K562 (cell line): ENCODE data around the gene RAB26. TPM values are rescaled to one million over a fixed set of nuclear protein-coding genes. Genes with fewer than 3 reads are reported as not detected.

Experiments
- BRF1 ChIP-seq: IDR thresholded peaks from 3 replicates; pipeline ENCODE4 v1.6.1; 2011; ENCODE audit warnings: borderline replicate concordance, mild to moderate bottlenecking; ENCODE audit not compliant: insufficient read length; ENCODE audit errors: extremely low read depth
- CBFA2T3 ChIP-seq: fragments of 450-650 bp; IDR thresholded peaks from 2 replicates; pipeline ENCODE4 v1.6.1; 2017
- CBX3 ChIP-seq, 2 experiments: IDR thresholded peaks; 1 replicate in 1 of 2; 2 replicates in 1 of 2; pipeline ENCODE4 v1.6.1; 2012; ENCODE audit warnings: inconsistent platforms in 2 of 2, low read length in 2 of 2, borderline replicate concordance in 1 of 2, control low read depth in 1 of 2
- DNMT1 ChIP-seq: fragments of 450-650 bp; IDR thresholded peaks from 2 replicates; pipeline ENCODE4 v1.6.1; 2016; ENCODE audit warnings: antibody characterized with exemption, mild to moderate bottlenecking
- FOXP1 ChIP-seq: sonication (generic); formaldehyde crosslinking; IDR thresholded peaks from 2 replicates; pipeline ENCODE4 v1.8.0; 2022; ENCODE audit warnings: mild to moderate bottlenecking, missing genetic modification reagents
- FUS ChIP-seq: fragments of 200-400 bp; formaldehyde crosslinking; optimal IDR thresholded peaks from 2 replicates; pipeline ENCODE3; 2017; ENCODE audit warnings: low read depth, low read length
- HMG20B ChIP-seq: fragments of 250-450 bp; sonication (Bioruptor Pico); IDR thresholded peaks from 2 replicates; pipeline ENCODE4 v1.5.0; 2021; ENCODE audit warnings: mild to moderate bottlenecking
- HNRNPL ChIP-seq: fragments of 200-400 bp; formaldehyde crosslinking; IDR thresholded peaks from 2 replicates; pipeline ENCODE4 v1.6.1; 2017; ENCODE audit warnings: low read depth, mild to moderate bottlenecking, low read length
- HOXB6 ChIP-seq: fragments of 250-450 bp; sonication (Bioruptor Pico); IDR thresholded peaks from 2 replicates; pipeline ENCODE4 v1.5.1; 2022; ENCODE audit warnings: mild to moderate bottlenecking, borderline replicate concordance
- JUN ChIP-seq, 2 experiments: sonication (generic) in 1 of 2; formaldehyde crosslinking in 1 of 2; IDR thresholded peaks; 2 replicates each; pipeline versions ENCODE4 v1.6.1 to v1.8.0; 2012 to 2022; ENCODE audit warnings: borderline replicate concordance in 2 of 2, mild to moderate bottlenecking in 2 of 2, improper control_type of control experiment in 1 of 2, low read depth in 1 of 2, low read length in 1 of 2, missing genetic modification reagents in 1 of 2
- LEF1 ChIP-seq: fragments of 450-650 bp; IDR thresholded peaks from 2 replicates; pipeline ENCODE4 v1.6.1; 2016; ENCODE audit warnings: mild to moderate bottlenecking
- MAFG ChIP-seq: fragments of 450-650 bp; conservative IDR thresholded peaks from 2 replicates; pipeline ENCODE4 v1.6.1; 2016; ENCODE audit warnings: missing genetic modification characterization, missing compliant biosample characterization
- MEIS2 ChIP-seq: fragments of 450-650 bp; IDR thresholded peaks from 2 replicates; pipeline ENCODE4 v1.6.1; 2014; ENCODE audit warnings: mild to moderate bottlenecking; ENCODE audit not compliant: partially characterized antibody
- POLR2A ChIP-seq: fragments of 450-650 bp; conservative IDR thresholded peaks from 2 replicates; pipeline ENCODE4 v1.6.1; 2016
- SMAD4 ChIP-seq: fragments of 250-450 bp; sonication (Bioruptor Pico); conservative IDR thresholded peaks from 2 replicates; pipeline ENCODE4 v1.8.0; 2021; ENCODE audit warnings: inconsistent platforms, mild to moderate bottlenecking, moderate library complexity
- TCF15 ChIP-seq: fragments of 250-450 bp; sonication (Bioruptor Pico); IDR thresholded peaks from 2 replicates; pipeline ENCODE4 v1.8.0; 2022; ENCODE audit warnings: moderate library complexity, mild to moderate bottlenecking, inconsistent platforms
- ZNF143 ChIP-seq: sonication (generic); formaldehyde crosslinking; IDR thresholded peaks from 2 replicates; pipeline ENCODE4 v1.9.0; 2022; ENCODE audit warnings: mild to moderate bottlenecking, missing genetic modification reagents
- ZNF766 ChIP-seq: fragments of 200-800 bp; sonication (Bioruptor generic); conservative IDR thresholded peaks from 2 replicates; pipeline ENCODE4 v1.6.1; 2016; ENCODE audit warnings: missing genetic modification characterization, missing compliant biosample characterization
- polyA plus RNA-seq, 8 experiments: library from polyadenylated mRNA; depleted of rRNA in 4 of 8; stranded (reverse) in 5 of 8; unstranded in 3 of 8; fragments of >200 nt; fragmentation: Nextera tagmentation in 2 of 8; fragmentation: Illumina TruSeq in 1 of 8; extraction: Ambion mirVana in 2 of 8; extraction: Trizol in 1 of 8; gene quantifications; 2 replicates each; pipeline versions ENCODE4 v1.2.1 to v1.2.3, GENCODE V29; 2011 to 2014; ENCODE audit warnings: inconsistent platforms in 1 of 8, missing spikeins in 1 of 8
- total RNA-seq, 7 experiments: library from RNA; depleted of rRNA in 6 of 7; stranded (reverse); fragments of >200 nt in 6 of 7; fragmentation: Illumina TruSeq in 2 of 7; extraction: Trizol in 2 of 7; gene quantifications; 2 replicates each; pipeline versions ENCODE4 v1.2.1 to v1.2.3, GENCODE V29; 2011 to 2021; ENCODE audit warnings: low replicate concordance in 1 of 7
- TF ChIP-seq, protein P1 (sequence below): fragments of 250-450 bp; sonication (Bioruptor Pico); IDR thresholded peaks from 2 replicates; pipeline ENCODE4 v1.8.0; 2022; ENCODE audit warnings: moderate library complexity, mild to moderate bottlenecking, inconsistent platforms

RAB26 gene
- total and polyA plus RNA-seq, 9 of the 15 experiments (the other 6 are each of a cell fraction or from before 2014, with no cell fraction given), result 0.25 to 6.1 (median 2.1) TPM

GRCh38 chr16:2154533-2155090 lies 6.2 kb downstream of the RAB26 start (continued):
- TF ChIP-seq FUS (peak; percentile 88), ZNF766 (CRISPR knock-in tag) (peak; percentile 43; the same call in 1 of the 2 replicates), CBX3 (IDR thresholded peaks at IDR 0.05; ENCODE audit: borderline replicate concordance in 1 of 2, low read length in 2 of 2) (no peak), CBFA2T3 (no peak), POLR2A (no peak; the same call in 1 of the 2 replicates), TCF15 (CRISPR knock-in tag) (no peak), DNMT1 (0 out of 2 replicates have a peak, but pooled peaks have one; percentile 9), HOXB6 (CRISPR knock-in tag) (no peak), JUN (IDR thresholded peaks at IDR 0.05; ENCODE audit: borderline replicate concordance, low read depth, low read length) (no peak), JUN (CRISPR knock-in tag; IDR thresholded peaks at IDR 0.05; ENCODE audit: borderline replicate concordance) (0 out of 2 replicates have a peak, but pooled peaks have one; percentile 51), MAFG (tag) (no peak), MEIS2 (peak; percentile 43), BRF1 (no peak), FOXP1 (CRISPR knock-in tag) (0 out of 2 replicates have a peak, but pooled peaks have one; percentile 34), SMAD4 (CRISPR knock-in tag) (peak; percentile 13; the same call in 1 of the 2 replicates), HMG20B (CRISPR knock-in tag) (peak; percentile 45; the same call in 1 of the 2 replicates), ZNF143 (CRISPR knock-in tag) (no peak), LEF1 (0 out of 2 replicates have a peak, but pooled peaks have one; percentile 57), HNRNPL (peak; percentile 72; the same call in 1 of the 2 replicates)
- TF ChIP-seq, protein P1, sequence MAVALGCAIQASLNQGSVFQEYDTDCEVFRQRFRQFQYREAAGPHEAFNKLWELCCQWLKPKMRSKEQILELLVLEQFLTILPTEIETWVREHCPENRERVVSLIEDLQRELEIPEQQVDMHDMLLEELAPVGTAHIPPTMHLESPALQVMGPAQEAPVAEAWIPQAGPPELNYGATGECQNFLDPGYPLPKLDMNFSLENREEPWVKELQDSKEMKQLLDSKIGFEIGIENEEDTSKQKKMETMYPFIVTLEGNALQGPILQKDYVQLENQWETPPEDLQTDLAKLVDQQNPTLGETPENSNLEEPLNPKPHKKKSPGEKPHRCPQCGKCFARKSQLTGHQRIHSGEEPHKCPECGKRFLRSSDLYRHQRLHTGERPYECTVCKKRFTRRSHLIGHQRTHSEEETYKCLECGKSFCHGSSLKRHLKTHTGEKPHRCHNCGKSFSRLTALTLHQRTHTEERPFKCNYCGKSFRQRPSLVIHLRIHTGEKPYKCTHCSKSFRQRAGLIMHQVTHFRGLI (CRISPR knock-in tag), result 0 out of 2 replicates have a peak, but pooled peaks have one; percentile 4
